ENCODE measurements around the gene TRIM14.

Gene TRIM14

GRCh38 chr9:98118640-98119601 lies at the start of gene TRIM14:
Gene TRIM14, minus strand, starts transcription at chr9:98119222. Its CDS starts 34 bp downstream, at chr9:98119188.
- DNase-seq, result peak; percentile 25

GRCh38 chr9:98168153-98168780 lies 49.2 kb upstream of the TRIM14 start:
- DNase-seq, result no peak

- no peak for DNase-seq
Observed at GRCh38 chr9:98164912-98165311, 45.9 kb upstream of the TRIM14 start.

GRCh38 chr9:98162613-98163012 lies 43.6 kb upstream of the TRIM14 start:
- no peak for DNase-seq

- no peak for DNase-seq
Observed at GRCh38 chr9:98161851-98162250, 42.8 kb upstream of the TRIM14 start.

- DNase-seq, result no peak
Observed at GRCh38 chr9:98159790-98160189, 40.8 kb upstream of the TRIM14 start.

GRCh38 chr9:98159301-98159700 lies 40.3 kb upstream of the TRIM14 start:
- DNase-seq, result no peak

GRCh38 chr9:98158071-98158831 lies 39.2 kb upstream of the TRIM14 start:
- no peak for DNase-seq

GRCh38 chr9:98157372-98157771 lies 38.4 kb upstream of the TRIM14 start:
- DNase-seq, result no peak

GRCh38 chr9:98154678-98155077 lies 35.7 kb upstream of the TRIM14 start:
- no peak for DNase-seq

GRCh38 chr9:98152526-98152925 lies 33.5 kb upstream of the TRIM14 start:
- no peak for DNase-seq

GRCh38 chr9:98150721-98151120 lies 31.7 kb upstream of the TRIM14 start:
- DNase-seq, result no peak

- DNase-seq, result no peak
Observed at GRCh38 chr9:98150164-98150563, 31.1 kb upstream of the TRIM14 start.

GRCh38 chr9:98149422-98149821 lies 30.4 kb upstream of the TRIM14 start:
- no peak for DNase-seq

- no peak for DNase-seq
Observed at GRCh38 chr9:98148486-98148885, 29.5 kb upstream of the TRIM14 start.

- DNase-seq, result no peak
Observed at GRCh38 chr9:98147582-98147981, 28.6 kb upstream of the TRIM14 start.

- no peak for DNase-seq
Observed at GRCh38 chr9:98146101-98146991, 27.3 kb upstream of the TRIM14 start.

GRCh38 chr9:98144631-98145030 lies 25.6 kb upstream of the TRIM14 start:
- DNase-seq, result no peak

GRCh38 chr9:98144076-98144475 lies 25.1 kb upstream of the TRIM14 start:
- DNase-seq, result no peak

GRCh38 chr9:98142925-98143481 lies 24.0 kb upstream of the TRIM14 start:
- no peak for DNase-seq

GRCh38 chr9:98142182-98142907 lies 23.3 kb upstream of the TRIM14 start:
- DNase-seq, result no peak
